ENCODE results near the gene WNT9B.

DNA sequence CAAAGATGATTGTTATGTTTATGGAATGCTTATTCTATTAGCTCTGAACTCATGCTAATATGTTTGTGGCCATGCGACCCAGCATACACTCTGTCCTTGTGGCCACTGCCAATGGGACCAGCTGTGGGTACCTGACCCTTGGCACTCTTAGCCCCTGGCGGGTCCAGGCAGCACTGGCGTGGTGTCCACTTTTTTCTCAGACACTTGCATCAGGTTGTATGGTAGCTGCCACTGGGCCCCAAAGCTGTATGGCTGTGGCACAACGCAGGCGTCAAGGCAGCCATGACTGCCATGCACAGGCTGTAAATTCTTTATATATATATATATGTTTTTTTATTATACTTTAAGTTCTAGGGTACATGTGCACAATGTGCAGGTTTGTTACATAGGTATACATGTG is 12.2 kb upstream of the WNT9B start:
- TF ChIP-seq SMC3 (IDR thresholded peaks at IDR 0.05) (no peak), BHLHE40 (IDR thresholded peaks at IDR 0.05; ENCODE audit: low read depth, low read length) (no peak), CEBPB (IDR thresholded peaks at IDR 0.05) (no peak), TP53 (CRISPR knock-in tag; IDR thresholded peaks at IDR 0.05) (no peak), POLR2A (IDR thresholded peaks at IDR 0.05; ENCODE audit: low read length) (no peak), SREBF2 (IDR thresholded peaks at IDR 0.05) (no peak), EP300 (IDR thresholded peaks at IDR 0.05) (no peak), KDM5A (IDR thresholded peaks at IDR 0.05) (no peak), ESRRA (IDR thresholded peaks at IDR 0.05; ENCODE audit: borderline replicate concordance, low read length) (no peak)
- TF ChIP-seq, protein P1, sequence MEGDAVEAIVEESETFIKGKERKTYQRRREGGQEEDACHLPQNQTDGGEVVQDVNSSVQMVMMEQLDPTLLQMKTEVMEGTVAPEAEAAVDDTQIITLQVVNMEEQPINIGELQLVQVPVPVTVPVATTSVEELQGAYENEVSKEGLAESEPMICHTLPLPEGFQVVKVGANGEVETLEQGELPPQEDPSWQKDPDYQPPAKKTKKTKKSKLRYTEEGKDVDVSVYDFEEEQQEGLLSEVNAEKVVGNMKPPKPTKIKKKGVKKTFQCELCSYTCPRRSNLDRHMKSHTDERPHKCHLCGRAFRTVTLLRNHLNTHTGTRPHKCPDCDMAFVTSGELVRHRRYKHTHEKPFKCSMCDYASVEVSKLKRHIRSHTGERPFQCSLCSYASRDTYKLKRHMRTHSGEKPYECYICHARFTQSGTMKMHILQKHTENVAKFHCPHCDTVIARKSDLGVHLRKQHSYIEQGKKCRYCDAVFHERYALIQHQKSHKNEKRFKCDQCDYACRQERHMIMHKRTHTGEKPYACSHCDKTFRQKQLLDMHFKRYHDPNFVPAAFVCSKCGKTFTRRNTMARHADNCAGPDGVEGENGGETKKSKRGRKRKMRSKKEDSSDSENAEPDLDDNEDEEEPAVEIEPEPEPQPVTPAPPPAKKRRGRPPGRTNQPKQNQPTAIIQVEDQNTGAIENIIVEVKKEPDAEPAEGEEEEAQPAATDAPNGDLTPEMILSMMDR (IDR thresholded peaks at IDR 0.05), result no peak
- TF ChIP-seq, protein P2, sequence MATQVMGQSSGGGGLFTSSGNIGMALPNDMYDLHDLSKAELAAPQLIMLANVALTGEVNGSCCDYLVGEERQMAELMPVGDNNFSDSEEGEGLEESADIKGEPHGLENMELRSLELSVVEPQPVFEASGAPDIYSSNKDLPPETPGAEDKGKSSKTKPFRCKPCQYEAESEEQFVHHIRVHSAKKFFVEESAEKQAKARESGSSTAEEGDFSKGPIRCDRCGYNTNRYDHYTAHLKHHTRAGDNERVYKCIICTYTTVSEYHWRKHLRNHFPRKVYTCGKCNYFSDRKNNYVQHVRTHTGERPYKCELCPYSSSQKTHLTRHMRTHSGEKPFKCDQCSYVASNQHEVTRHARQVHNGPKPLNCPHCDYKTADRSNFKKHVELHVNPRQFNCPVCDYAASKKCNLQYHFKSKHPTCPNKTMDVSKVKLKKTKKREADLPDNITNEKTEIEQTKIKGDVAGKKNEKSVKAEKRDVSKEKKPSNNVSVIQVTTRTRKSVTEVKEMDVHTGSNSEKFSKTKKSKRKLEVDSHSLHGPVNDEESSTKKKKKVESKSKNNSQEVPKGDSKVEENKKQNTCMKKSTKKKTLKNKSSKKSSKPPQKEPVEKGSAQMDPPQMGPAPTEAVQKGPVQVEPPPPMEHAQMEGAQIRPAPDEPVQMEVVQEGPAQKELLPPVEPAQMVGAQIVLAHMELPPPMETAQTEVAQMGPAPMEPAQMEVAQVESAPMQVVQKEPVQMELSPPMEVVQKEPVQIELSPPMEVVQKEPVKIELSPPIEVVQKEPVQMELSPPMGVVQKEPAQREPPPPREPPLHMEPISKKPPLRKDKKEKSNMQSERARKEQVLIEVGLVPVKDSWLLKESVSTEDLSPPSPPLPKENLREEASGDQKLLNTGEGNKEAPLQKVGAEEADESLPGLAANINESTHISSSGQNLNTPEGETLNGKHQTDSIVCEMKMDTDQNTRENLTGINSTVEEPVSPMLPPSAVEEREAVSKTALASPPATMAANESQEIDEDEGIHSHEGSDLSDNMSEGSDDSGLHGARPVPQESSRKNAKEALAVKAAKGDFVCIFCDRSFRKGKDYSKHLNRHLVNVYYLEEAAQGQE (IDR thresholded peaks at IDR 0.05), result no peak
- TF ChIP-seq, protein P3, sequence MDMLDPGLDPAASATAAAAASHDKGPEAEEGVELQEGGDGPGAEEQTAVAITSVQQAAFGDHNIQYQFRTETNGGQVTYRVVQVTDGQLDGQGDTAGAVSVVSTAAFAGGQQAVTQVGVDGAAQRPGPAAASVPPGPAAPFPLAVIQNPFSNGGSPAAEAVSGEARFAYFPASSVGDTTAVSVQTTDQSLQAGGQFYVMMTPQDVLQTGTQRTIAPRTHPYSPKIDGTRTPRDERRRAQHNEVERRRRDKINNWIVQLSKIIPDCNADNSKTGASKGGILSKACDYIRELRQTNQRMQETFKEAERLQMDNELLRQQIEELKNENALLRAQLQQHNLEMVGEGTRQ (IDR thresholded peaks at IDR 0.05), result no peak

All from A549 (cell line).